HUDEP-2 (cell line): ENCODE results near the gene LCN1.

Experiments
- DNase-seq, 76 experiments: peaks; one replicate each; lab custom pipeline; 2025; ENCODE audit not compliant: unreplicated experiment in 76 of 76; lab: John Stamatoyannopoulos, UW

Gene LCN1

GRCh38 chr9:135488013-135488330 lies 33.3 kb upstream of the LCN1 start:
- no peak for DNase-seq

- no peak for DNase-seq
Observed at GRCh38 chr9:135488527-135488926, 32.7 kb upstream of the LCN1 start.

GRCh38 chr9:135489188-135489906 lies 31.9 kb upstream of the LCN1 start:
- no peak for DNase-seq

GRCh38 chr9:135490166-135490870 lies 30.9 kb upstream of the LCN1 start:
- DNase-seq, result no peak

- DNase-seq, result no peak
Observed at GRCh38 chr9:135490980-135491464, 30.2 kb upstream of the LCN1 start.

GRCh38 chr9:135491764-135492163 lies 29.5 kb upstream of the LCN1 start:
- no peak for DNase-seq

GRCh38 chr9:135492886-135493669 lies 28.2 kb upstream of the LCN1 start:
- no peak for DNase-seq

- DNase-seq, result no peak
Observed at GRCh38 chr9:135494791-135495559, 26.3 kb upstream of the LCN1 start.

- DNase-seq, result no peak
Observed at GRCh38 chr9:135498381-135499126, 22.7 kb upstream of the LCN1 start.

- peak in 73 of 76 experiments; percentile 16 to 90 (median 75) for DNase-seq
Observed at GRCh38 chr9:135499326-135500070, 21.7 kb upstream of the LCN1 start.

- peak in 6 of 76 experiments; percentile 38 to 65 (median 45) for DNase-seq
Observed at GRCh38 chr9:135500071-135500524, 21.1 kb upstream of the LCN1 start.

- DNase-seq, result peak in 71 of 76 experiments; percentile 24 to 86 (median 70)
Observed at GRCh38 chr9:135500525-135501260, 20.5 kb upstream of the LCN1 start, which contains the start of gene MRPS2. TSS of gene MRPS2 (plus strand) at chr9:135500682. CDS start at chr9:135500711, 29 bp downstream.

- DNase-seq, result peak in 11 of 76 experiments; percentile 22 to 61 (median 48)
Observed at GRCh38 chr9:135501261-135502167, 19.7 kb upstream of the LCN1 start.

GRCh38 chr9:135502168-135502872 lies 18.9 kb upstream of the LCN1 start:
- DNase-seq, result no peak

GRCh38 chr9:135502873-135503321 lies 18.3 kb upstream of the LCN1 start:
- DNase-seq, result no peak
